Trophoblast cell (in vitro differentiated cells and primary cell): ENCODE measurements around the gene GP1BA.
A peak's percentile ranks its signal among the peaks of the same experiment; 100 is the strongest.

Source experiments
- DNase-seq, 2 donors: peaks; one replicate each; pipeline ENCODE4 v3.0.0-alpha.2; 2016
- H2AFZ ChIP-seq: 2 replicates; pipeline ENCODE4 v1.6.1; 2013; ENCODE audit warnings: low read length, moderate library complexity, mild to moderate bottlenecking; ENCODE audit not compliant: insufficient read depth, poor library complexity
- H2AK5ac ChIP-seq: 2 replicates; pipeline ENCODE4 v1.6.1; 2013; ENCODE audit warnings: mild to moderate bottlenecking, low read length
- H2BK120ac ChIP-seq: 2 replicates; pipeline ENCODE4 v1.6.1; 2013; ENCODE audit warnings: low read length, mild to moderate bottlenecking, moderate library complexity; ENCODE audit not compliant: insufficient read depth, poor library complexity
- H2BK12ac ChIP-seq: 2 replicates; pipeline ENCODE4 v1.6.1; 2013; ENCODE audit warnings: mild to moderate bottlenecking, low read length, moderate library complexity
- H2BK5ac ChIP-seq: 2 replicates; pipeline ENCODE4 v1.6.1; 2013; ENCODE audit warnings: low read length, low read depth, moderate library complexity, mild to moderate bottlenecking; ENCODE audit not compliant: poor library complexity
- H3K14ac ChIP-seq: 2 replicates; pipeline ENCODE4 v1.6.1; 2013; ENCODE audit warnings: mild to moderate bottlenecking, low read length
- H3K18ac ChIP-seq: 2 replicates; pipeline ENCODE4 v1.6.1; 2013; ENCODE audit warnings: mild to moderate bottlenecking, low read length
- H3K23ac ChIP-seq: 2 replicates; pipeline ENCODE4 v1.6.1; 2013; ENCODE audit warnings: low read length
- H3K27ac ChIP-seq: 2 replicates; pipeline ENCODE4 v1.5.1; 2013; ENCODE audit warnings: low read depth, mild to moderate bottlenecking, inconsistent platforms, low read length, moderate library complexity
- H3K27me3 ChIP-seq: 2 replicates; pipeline ENCODE4 v1.6.1; 2013; ENCODE audit warnings: inconsistent platforms, mild to moderate bottlenecking, low read length, moderate library complexity; ENCODE audit not compliant: insufficient read depth
- H3K36me3 ChIP-seq, 2 experiments: 1 replicate in 1 of 2; 2 replicates in 1 of 2; pipeline ENCODE4 v1.6.1; 2013; ENCODE audit warnings: low read length in 2 of 2, mild to moderate bottlenecking in 2 of 2, moderate library complexity in 1 of 2; ENCODE audit not compliant: insufficient read depth in 2 of 2, control insufficient read depth in 1 of 2
- H3K4ac ChIP-seq: 2 replicates; pipeline ENCODE4 v1.6.1; 2013; ENCODE audit warnings: low read depth, mild to moderate bottlenecking, low read length, moderate library complexity
- H3K4me1 ChIP-seq, 2 experiments: 1 replicate in 1 of 2; 2 replicates in 1 of 2; pipeline ENCODE4 v1.6.1; 2013; ENCODE audit warnings: low read length in 2 of 2, mild to moderate bottlenecking in 2 of 2, moderate library complexity in 1 of 2; ENCODE audit not compliant: insufficient read depth in 2 of 2, control insufficient read depth in 1 of 2
- H3K4me2 ChIP-seq: 2 replicates; pipeline ENCODE4 v1.6.1; 2013; ENCODE audit warnings: inconsistent platforms, mild to moderate bottlenecking, low read length, moderate library complexity
- H3K4me3 ChIP-seq: 2 replicates; pipeline ENCODE4 v1.5.1; 2013; ENCODE audit warnings: mild to moderate bottlenecking, low read depth, low read length, inconsistent platforms
- H3K79me1 ChIP-seq: one replicate; pipeline ENCODE4 v1.6.1; 2013; ENCODE audit warnings: low read length
- H3K79me2 ChIP-seq: 2 replicates; pipeline ENCODE4 v1.6.1; 2013; ENCODE audit warnings: low read length, mild to moderate bottlenecking; ENCODE audit not compliant: control insufficient read depth, insufficient read depth, poor library complexity
- H3K9ac ChIP-seq: 2 replicates; pipeline ENCODE4 v1.6.1; 2013; ENCODE audit warnings: mild to moderate bottlenecking, low read length
- H3K9me3 ChIP-seq: 2 replicates; pipeline ENCODE4 v1.6.1; 2013; ENCODE audit warnings: low read depth, mild to moderate bottlenecking, control low read depth, inconsistent platforms, low read length; ENCODE audit not compliant: insufficient read depth
- H4K12ac ChIP-seq: 2 replicates; pipeline ENCODE4 v1.6.1; 2013; ENCODE audit warnings: low read depth, mild to moderate bottlenecking, low read length, moderate library complexity
- H4K8ac ChIP-seq: 2 replicates; pipeline ENCODE4 v1.6.1; 2013; ENCODE audit warnings: low read depth, mild to moderate bottlenecking, low read length, moderate library complexity
- H4K91ac ChIP-seq: one replicate; pipeline ENCODE4 v1.6.1; 2013; ENCODE audit warnings: low read depth, mild to moderate bottlenecking, low read length, moderate library complexity
- WGBS: extraction: QIAGEN DNeasy Blood & Tissue Kit; methylation state at CpG from one replicate; pipeline ENCODE4 v1.1.7; 2013; ENCODE audit warnings: missing lambda C conversion rate; ENCODE audit not compliant: insufficient read length, insufficient coverage; ENCODE audit errors: extremely low coverage; 5-methylcytosine and 5-hydroxymethylcytosine counted together

GP1BA gene

DNA sequence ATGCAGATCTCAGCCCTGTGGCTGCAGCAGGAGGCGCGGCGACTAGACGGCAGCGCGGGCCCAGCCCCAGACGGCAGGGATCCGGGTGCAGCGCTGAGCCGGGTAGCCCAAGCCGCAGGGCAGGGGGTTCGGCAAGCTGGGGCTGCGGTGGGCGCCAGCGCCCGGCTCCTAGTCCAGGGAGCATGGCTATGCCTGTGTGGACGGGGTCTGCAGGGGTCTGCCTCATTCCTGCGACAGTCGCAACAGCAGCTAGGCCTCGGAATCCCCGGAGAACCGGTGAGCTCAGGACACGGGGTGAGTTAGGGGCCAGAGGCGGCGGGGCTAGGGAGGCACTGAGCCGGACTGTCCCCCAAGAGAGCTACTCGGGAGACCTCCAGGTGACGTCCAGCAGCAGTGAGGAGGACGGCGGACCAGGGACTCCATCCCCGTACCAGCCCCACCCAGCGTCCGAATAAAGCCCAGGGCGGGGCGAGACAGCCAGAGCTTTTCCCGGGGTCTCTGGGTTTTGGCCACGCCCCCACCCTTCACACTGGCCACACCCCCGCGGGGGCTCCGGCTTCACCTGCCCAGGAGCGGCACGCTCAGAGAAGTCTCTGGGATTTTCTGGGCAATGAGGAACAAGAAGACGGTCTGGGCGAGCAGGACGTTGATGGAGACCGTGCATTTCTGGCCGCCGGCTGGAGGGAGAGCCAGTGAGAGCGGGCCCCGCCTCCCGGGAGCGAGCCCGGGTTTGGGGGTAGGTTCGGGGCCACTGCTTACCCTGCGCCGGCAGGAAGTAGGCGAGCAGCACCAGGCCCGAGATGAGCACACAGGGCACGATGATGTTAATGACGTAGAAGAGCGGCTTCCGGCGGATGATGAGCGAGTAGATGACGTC lies 31.6 kb upstream of the GP1BA start:
- Histone ChIP-seq H2BK5ac (no peak overlapping the region), H3K79me2 (no peaks in the 10 kb centered on the region), H3K4me2 (no peak overlapping the region), H4K8ac (no peak overlapping the region), H3K4me1 (no peaks in the 10 kb centered on the region), H3K14ac (no peak overlapping the region), H3K27me3 (no peaks in the 10 kb centered on the region), H3K9ac (no peak overlapping the region), H2AFZ (no peak overlapping the region), H2AK5ac (no peak overlapping the region), H4K12ac (no peak overlapping the region), H3K9me3 (no peaks in the 10 kb centered on the region), H3K79me1 (no peaks in the 10 kb centered on the region), H2BK12ac (no peak overlapping the region), H3K4ac (no peak overlapping the region), H2BK120ac (no peak overlapping the region), H4K91ac (no peak overlapping the region), H3K4me3 (no peak overlapping the region), H3K27ac (no peak overlapping the region), H3K23ac (no peak overlapping the region), H3K36me3 (peaks cover 47 to 60% of the 10 kb centered on the region in 2 experiments), H3K18ac (no peak overlapping the region)
- WGBS: no CpG with 5 or more reads among the region's 65 CpGs
- DNase-seq: peak; percentile 26 to 40

DNA sequence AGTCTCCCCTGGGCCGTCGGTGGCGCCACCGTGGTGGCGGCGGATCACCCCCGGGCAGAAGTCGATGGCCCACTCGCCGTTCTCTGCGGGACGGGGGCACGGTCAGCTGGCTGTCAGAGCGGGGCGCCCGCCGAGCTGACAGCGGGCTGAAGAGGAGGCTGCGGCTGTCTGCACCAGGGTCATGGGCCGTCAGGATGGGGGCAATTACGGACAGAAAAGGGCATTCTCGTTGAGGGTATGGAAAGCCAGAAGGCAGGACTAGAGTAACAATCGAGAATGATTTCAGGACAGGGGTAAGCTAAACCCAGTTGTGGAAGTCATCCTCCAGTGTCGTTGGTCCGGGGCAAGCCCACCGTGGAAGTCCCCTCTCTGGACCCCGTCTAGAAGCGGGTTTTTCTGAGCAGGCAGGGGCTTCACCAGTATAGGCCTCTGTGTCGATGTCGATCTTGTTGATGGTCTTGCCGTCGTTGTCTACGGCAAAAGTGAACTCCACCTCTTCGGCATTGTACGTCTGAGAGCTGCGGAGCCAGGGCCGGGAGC lies 30.9 kb upstream of the GP1BA start:
- H3K9me3 ChIP-seq: no peaks in the 10 kb centered on the region
- no peak overlapping the region for H2BK120ac ChIP-seq
- no peak for DNase-seq
- no peak overlapping the region for H3K4me3 ChIP-seq
- H2BK12ac ChIP-seq: no peak overlapping the region
- no peak overlapping the region for H3K18ac ChIP-seq
- H3K23ac ChIP-seq: no peak overlapping the region
- no peak overlapping the region for H3K14ac ChIP-seq
- no peak overlapping the region for H3K27ac ChIP-seq
- H3K4me1 ChIP-seq: no peaks in the 10 kb centered on the region
- H3K4ac ChIP-seq: no peak overlapping the region
- no peak overlapping the region for H4K12ac ChIP-seq
- peaks cover 39 to 53% of the 10 kb centered on the region in 2 experiments for H3K36me3 ChIP-seq
- no peak overlapping the region for H2AFZ ChIP-seq
- H4K8ac ChIP-seq: no peak overlapping the region
- H3K79me2 ChIP-seq: no peaks in the 10 kb centered on the region
- H3K9ac ChIP-seq: no peak overlapping the region
- H4K91ac ChIP-seq: no peak overlapping the region
- H2BK5ac ChIP-seq: no peak overlapping the region
- H3K4me2 ChIP-seq: no peak overlapping the region
- no peak overlapping the region for H2AK5ac ChIP-seq
- no CpG with 5 or more reads among the region's 37 CpGs for WGBS
- H3K79me1 ChIP-seq: no peaks in the 10 kb centered on the region
- no peaks in the 10 kb centered on the region for H3K27me3 ChIP-seq

DNA sequence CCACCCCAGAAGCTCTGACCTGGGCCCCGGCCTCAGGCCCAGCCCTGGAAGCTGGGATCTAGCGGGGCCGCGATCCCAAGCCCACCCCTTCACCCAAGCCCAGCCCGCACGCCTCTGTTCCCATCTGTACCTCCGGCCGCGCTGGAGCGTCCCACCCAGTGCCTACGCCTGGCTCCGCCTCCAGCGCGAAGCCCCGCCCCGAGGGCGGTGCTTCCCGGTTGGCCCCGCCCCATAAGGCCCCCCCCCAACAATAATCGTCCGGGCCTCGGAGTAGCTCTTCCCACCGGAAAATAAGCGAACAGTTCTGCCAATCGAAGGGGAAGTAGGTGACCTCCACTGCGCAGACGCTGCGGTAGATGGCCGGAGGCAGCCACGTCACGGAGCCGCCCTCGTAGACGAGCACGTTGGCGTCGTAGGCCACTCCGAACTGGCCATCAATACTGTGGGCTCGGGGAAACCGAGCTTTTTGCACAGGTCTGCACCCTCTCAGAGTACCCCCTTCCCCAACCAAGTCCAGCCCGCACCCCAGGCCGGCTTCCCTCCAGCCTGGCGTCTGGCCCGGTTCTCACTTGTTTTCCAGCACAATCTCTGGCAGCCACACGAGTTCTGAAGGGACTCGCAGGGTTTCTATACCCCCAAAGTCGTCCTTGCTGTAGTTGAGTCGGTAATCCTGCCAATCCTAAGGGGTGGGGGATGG lies 30.3 kb upstream of the GP1BA start:
- Histone ChIP-seq H3K27ac (no peak overlapping the region), H3K79me2 (no peaks in the 10 kb centered on the region), H2AK5ac (no peak overlapping the region), H4K8ac (no peak overlapping the region), H3K36me3 (peaks cover 33 to 47% of the 10 kb centered on the region in 2 experiments), H3K4me3 (no peak overlapping the region), H3K4me1 (no peaks in the 10 kb centered on the region), H2BK120ac (no peak overlapping the region), H3K79me1 (no peaks in the 10 kb centered on the region), H3K14ac (no peak overlapping the region), H3K4ac (no peak overlapping the region), H3K18ac (no peak overlapping the region), H2BK5ac (no peak overlapping the region), H3K23ac (no peak overlapping the region), H4K12ac (no peak overlapping the region), H3K9ac (no peak overlapping the region), H3K27me3 (no peaks in the 10 kb centered on the region), H3K9me3 (no peaks in the 10 kb centered on the region), H2AFZ (no peak overlapping the region), H2BK12ac (no peak overlapping the region), H3K4me2 (no peak overlapping the region), H4K91ac (no peak overlapping the region)
- peak; percentile 24 to 49 for DNase-seq
- no CpG with 5 or more reads among the region's 48 CpGs for WGBS

DNA sequence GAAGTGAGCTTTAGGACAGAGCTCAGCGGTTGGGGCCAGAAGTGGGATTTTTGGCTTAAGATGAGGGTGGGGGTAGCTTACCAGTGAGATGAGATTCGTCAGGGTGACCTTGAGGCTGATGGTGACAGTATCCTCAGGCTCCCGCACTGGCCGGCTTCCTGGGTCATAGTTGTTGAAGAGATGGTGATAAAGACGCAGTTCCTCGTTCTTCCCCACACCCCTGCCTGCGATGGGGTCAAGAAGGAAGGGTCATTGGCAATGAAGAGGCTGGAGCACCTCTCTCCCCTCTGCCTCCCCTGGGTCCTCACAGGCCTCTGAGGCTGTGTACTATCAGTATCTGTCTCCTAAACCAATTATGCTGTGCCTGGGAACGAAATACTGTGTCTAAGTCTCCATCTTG lies 29.5 kb upstream of the GP1BA start:
- Histone ChIP-seq H2BK5ac (no peak overlapping the region), H3K79me1 (no peaks in the 10 kb centered on the region), H3K4me2 (no peak overlapping the region), H3K18ac (no peak overlapping the region), H3K4me1 (no peaks in the 10 kb centered on the region), H4K91ac (no peak overlapping the region), H3K4ac (no peak overlapping the region), H3K14ac (no peak overlapping the region), H3K9me3 (no peaks in the 10 kb centered on the region), H3K27me3 (no peaks in the 10 kb centered on the region), H3K9ac (no peak overlapping the region), H3K23ac (no peak overlapping the region), H3K4me3 (no peak overlapping the region), H4K8ac (no peak overlapping the region), H4K12ac (no peak overlapping the region), H2AK5ac (no peak overlapping the region), H2BK120ac (no peak overlapping the region), H3K79me2 (no peaks in the 10 kb centered on the region), H2BK12ac (no peak overlapping the region), H3K27ac (no peak overlapping the region), H3K36me3 (peaks cover 26 to 40% of the 10 kb centered on the region in 2 experiments), H2AFZ (no peak overlapping the region)
- WGBS: no CpG with 5 or more reads among the region's 8 CpGs
- DNase-seq: no peak
